A673 (cell line): ENCODE results near the gene ARAP2.

Source experiments
- EZH2 ChIP-seq: fragments of 200-600 bp; sonication (generic); IDR thresholded peaks from 2 replicates; pipeline ENCODE4 v1.6.1; 2017; ENCODE audit warnings: borderline replicate concordance, low read depth, mild to moderate bottlenecking, mixed read lengths, antibody characterized with exemption, low read length; ENCODE audit not compliant: poor library complexity, severe bottlenecking
- TF ChIP-seq, protein P1 (sequence below): fragments of 300-800, 200-600 bp; sonication (generic); conservative IDR thresholded peaks from 2 replicates; pipeline ENCODE4 v1.5.1; 2017; ENCODE audit warnings: low read depth, mild to moderate bottlenecking, antibody characterized with exemption, low read length, moderate library complexity, mixed read lengths

GRCh38 chr4:36236159-36236558 lies 8.2 kb downstream of the ARAP2 start:
- TF ChIP-seq, protein P1, sequence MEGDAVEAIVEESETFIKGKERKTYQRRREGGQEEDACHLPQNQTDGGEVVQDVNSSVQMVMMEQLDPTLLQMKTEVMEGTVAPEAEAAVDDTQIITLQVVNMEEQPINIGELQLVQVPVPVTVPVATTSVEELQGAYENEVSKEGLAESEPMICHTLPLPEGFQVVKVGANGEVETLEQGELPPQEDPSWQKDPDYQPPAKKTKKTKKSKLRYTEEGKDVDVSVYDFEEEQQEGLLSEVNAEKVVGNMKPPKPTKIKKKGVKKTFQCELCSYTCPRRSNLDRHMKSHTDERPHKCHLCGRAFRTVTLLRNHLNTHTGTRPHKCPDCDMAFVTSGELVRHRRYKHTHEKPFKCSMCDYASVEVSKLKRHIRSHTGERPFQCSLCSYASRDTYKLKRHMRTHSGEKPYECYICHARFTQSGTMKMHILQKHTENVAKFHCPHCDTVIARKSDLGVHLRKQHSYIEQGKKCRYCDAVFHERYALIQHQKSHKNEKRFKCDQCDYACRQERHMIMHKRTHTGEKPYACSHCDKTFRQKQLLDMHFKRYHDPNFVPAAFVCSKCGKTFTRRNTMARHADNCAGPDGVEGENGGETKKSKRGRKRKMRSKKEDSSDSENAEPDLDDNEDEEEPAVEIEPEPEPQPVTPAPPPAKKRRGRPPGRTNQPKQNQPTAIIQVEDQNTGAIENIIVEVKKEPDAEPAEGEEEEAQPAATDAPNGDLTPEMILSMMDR, result no peak
- no peak for TF ChIP-seq EZH2
